Measurements from ENCODE around the gene UCK1. TPM values are rescaled to one million over a fixed set of nuclear protein-coding genes. Genes with fewer than 3 reads are reported as not detected.

UCK1 gene
- total RNA-seq, 3 donors from 2014 or later (not counting 1 experiment from before 2014, with no cell fraction given) = 29.9 to 35.2 (median 30.2) TPM

DNA sequence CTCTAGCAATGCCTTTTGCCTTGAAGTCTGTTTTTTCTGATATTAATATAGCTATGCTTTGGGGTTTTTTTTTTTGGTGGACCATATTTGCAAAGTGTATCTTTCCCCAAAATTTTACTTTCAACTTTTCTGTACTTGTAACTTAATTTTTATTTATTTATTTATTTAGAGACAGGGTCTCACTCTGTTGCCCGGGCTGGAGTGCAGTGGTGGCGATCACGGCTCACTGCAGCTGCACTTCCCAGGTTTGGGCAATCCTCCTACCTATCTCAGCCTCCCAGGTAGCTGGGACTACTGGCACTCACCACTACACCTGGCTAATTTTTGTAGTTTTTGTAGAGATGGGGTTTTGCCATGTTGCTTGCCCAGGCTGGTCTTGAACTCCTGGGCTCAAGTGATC is 35.1 kb upstream of the UCK1 start:
- H3K4me3 ChIP-seq (ENCODE audit: low read length) = no peak overlapping the region
- H3K27ac Mint-ChIP-seq = no peak overlapping the region
- intact Hi-C loops (cut with micrococcal nuclease) = no loop called here
- TF ChIP-seq, protein P1, sequence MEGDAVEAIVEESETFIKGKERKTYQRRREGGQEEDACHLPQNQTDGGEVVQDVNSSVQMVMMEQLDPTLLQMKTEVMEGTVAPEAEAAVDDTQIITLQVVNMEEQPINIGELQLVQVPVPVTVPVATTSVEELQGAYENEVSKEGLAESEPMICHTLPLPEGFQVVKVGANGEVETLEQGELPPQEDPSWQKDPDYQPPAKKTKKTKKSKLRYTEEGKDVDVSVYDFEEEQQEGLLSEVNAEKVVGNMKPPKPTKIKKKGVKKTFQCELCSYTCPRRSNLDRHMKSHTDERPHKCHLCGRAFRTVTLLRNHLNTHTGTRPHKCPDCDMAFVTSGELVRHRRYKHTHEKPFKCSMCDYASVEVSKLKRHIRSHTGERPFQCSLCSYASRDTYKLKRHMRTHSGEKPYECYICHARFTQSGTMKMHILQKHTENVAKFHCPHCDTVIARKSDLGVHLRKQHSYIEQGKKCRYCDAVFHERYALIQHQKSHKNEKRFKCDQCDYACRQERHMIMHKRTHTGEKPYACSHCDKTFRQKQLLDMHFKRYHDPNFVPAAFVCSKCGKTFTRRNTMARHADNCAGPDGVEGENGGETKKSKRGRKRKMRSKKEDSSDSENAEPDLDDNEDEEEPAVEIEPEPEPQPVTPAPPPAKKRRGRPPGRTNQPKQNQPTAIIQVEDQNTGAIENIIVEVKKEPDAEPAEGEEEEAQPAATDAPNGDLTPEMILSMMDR (IDR thresholded peaks at IDR 0.05) = no peak
- WGBS (ENCODE audit: insufficient coverage) = 100% methylated on average over 3 of the region's 3 CpGs
- no peaks in the 10 kb centered on the region for H3K4me1 Mint-ChIP-seq
- H3K9me3 ChIP-seq (ENCODE audit: control insufficient read depth, insufficient read depth, low read length) = no peaks in the 10 kb centered on the region
- ATAC-seq = no peak
- DNase-seq = no peak
- H3K27me3 Mint-ChIP-seq (ENCODE audit: low read depth in 2 of 2) = no peaks in the 10 kb centered on the region
- H3K36me3 ChIP-seq (ENCODE audit: control insufficient read depth, insufficient read depth, low read length) = peaks cover 3% of the 10 kb centered on the region
- no peaks in the 10 kb centered on the region for H3K27me3 ChIP-seq (ENCODE audit: control insufficient read depth, insufficient read depth, low read length)
- H3K4me3 Mint-ChIP-seq = no peak overlapping the region
- no peaks in the 10 kb centered on the region for H3K4me1 ChIP-seq (ENCODE audit: control insufficient read depth, insufficient read depth, low read length)
- no peaks in the 10 kb centered on the region for H3K9me3 Mint-ChIP-seq
- H3K36me3 Mint-ChIP-seq = no peaks in the 10 kb centered on the region
- no peak overlapping the region for H3K27ac ChIP-seq (ENCODE audit: low read length)

DNA sequence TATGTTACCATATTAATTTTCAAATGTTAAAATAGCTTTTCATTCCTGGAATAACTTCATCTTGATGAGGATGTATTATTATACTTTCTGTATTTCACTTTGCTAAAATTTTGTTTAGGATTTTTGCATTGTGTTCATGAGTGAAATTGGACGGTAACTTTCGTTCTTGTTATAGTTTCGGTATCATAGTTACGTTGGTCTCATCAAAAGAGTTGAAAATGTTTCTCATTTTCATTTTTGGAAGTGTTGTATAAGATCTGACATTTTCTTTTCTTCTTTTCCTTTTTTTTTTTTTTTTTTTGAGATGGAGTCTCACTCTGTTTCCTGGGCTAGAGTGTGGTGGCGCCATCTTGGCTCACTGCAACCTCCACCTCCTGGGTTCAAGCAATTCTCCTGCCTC is 34.3 kb upstream of the UCK1 start:
- Mint-ChIP-seq H3K4me1 (no peaks in the 10 kb centered on the region), H3K27ac (no peak overlapping the region), H3K4me3 (no peak overlapping the region), H3K9me3 (no peaks in the 10 kb centered on the region), H3K27me3 (ENCODE audit: low read depth in 2 of 2) (no peaks in the 10 kb centered on the region), H3K36me3 (no peaks in the 10 kb centered on the region)
- H3K36me3 ChIP-seq (ENCODE audit: control insufficient read depth, insufficient read depth, low read length) = no peaks in the 10 kb centered on the region
- TF ChIP-seq, protein P1 (IDR thresholded peaks at IDR 0.05) = no peak
- intact Hi-C loops (cut with micrococcal nuclease) = no loop called here
- no peaks in the 10 kb centered on the region for H3K9me3 ChIP-seq (ENCODE audit: control insufficient read depth, insufficient read depth, low read length)
- no peak for DNase-seq
- H3K27ac ChIP-seq (ENCODE audit: low read length) = no peak overlapping the region
- H3K27me3 ChIP-seq (ENCODE audit: control insufficient read depth, insufficient read depth, low read length) = no peaks in the 10 kb centered on the region
- 61% methylated on average over 3 of the region's 5 CpGs for WGBS (ENCODE audit: insufficient coverage)
- no peak for ATAC-seq
- H3K4me1 ChIP-seq (ENCODE audit: control insufficient read depth, insufficient read depth, low read length) = no peaks in the 10 kb centered on the region
- no peak overlapping the region for H3K4me3 ChIP-seq (ENCODE audit: low read length)

DNA sequence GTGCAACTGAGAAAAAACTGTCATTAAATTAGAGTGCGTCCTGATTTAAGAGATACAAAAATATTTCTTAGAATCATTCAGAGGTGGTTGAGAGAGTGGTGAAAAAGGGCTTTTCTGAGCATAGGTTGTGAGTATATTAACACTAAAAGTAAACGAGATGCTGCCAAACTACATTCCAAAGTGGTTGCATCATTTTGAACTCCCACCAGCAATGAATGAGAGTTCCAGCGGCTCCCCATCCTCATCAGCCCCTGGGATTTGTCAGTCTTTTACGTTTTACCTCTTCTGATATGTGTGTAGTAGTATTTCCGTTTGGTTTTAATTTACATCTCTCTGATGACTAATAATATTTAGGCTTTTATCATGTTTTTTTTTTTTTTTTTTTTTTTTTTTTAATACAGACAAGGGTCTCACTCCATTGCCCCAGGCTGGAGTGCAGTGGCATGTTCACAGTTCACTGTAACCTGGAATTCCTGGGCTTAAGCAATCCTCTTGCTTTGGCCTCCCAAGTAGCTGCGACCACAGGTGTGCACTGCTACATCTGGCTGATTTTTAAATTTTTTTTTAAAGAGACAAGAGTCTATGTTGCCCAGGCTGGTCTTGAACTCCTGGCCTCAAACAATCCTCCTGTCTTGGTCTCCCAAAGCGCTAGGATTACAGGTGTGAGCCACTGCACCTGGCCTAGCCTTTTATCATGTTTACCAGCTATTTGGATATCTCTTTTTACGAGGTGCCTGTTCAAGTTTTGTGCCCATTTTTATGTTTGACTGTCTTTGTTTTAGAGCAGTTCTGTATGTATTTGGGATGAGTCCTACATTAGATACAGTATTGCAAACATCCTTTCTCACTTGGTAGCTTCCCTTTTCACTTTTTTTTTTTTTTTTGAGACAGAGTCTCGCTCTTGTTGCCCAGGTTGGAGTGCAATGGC is 31.2 kb upstream of the UCK1 start:
- no peaks in the 10 kb centered on the region for H3K27me3 Mint-ChIP-seq (ENCODE audit: low read depth in 2 of 2)
- H3K36me3 Mint-ChIP-seq = no peaks in the 10 kb centered on the region
- H3K4me3 Mint-ChIP-seq = no peak overlapping the region
- 97% methylated on average over 6 of the region's 9 CpGs for WGBS (ENCODE audit: insufficient coverage)
- ATAC-seq = no peak
- H3K9me3 ChIP-seq (ENCODE audit: control insufficient read depth, insufficient read depth, low read length) = no peaks in the 10 kb centered on the region
- H3K36me3 ChIP-seq (ENCODE audit: control insufficient read depth, insufficient read depth, low read length) = no peaks in the 10 kb centered on the region
- no peaks in the 10 kb centered on the region for H3K27me3 ChIP-seq (ENCODE audit: control insufficient read depth, insufficient read depth, low read length)
- H3K4me3 ChIP-seq (ENCODE audit: low read length) = no peak overlapping the region
- no peak for DNase-seq
- no peak overlapping the region for H3K27ac Mint-ChIP-seq
- TF ChIP-seq, protein P1 (IDR thresholded peaks at IDR 0.05) = no peak
- H3K4me1 ChIP-seq (ENCODE audit: control insufficient read depth, insufficient read depth, low read length) = no peaks in the 10 kb centered on the region
- no peaks in the 10 kb centered on the region for H3K4me1 Mint-ChIP-seq
- intact Hi-C loops (cut with micrococcal nuclease) = no loop called here
- H3K27ac ChIP-seq (ENCODE audit: low read length) = no peak overlapping the region
- H3K9me3 Mint-ChIP-seq = no peaks in the 10 kb centered on the region

Data from natural killer cell (primary cell).